Trophoblast cell (in vitro differentiated cells and primary cell): ENCODE results near the gene AUH.

Experiments
- DNase-seq, 2 donors: peaks; one replicate each; pipeline ENCODE4 v3.0.0-alpha.2; 2016
- H2AFZ ChIP-seq: 2 replicates; pipeline ENCODE4 v1.6.1; 2013; ENCODE audit warnings: low read length, moderate library complexity, mild to moderate bottlenecking; ENCODE audit not compliant: insufficient read depth, poor library complexity
- H2AK5ac ChIP-seq: 2 replicates; pipeline ENCODE4 v1.6.1; 2013; ENCODE audit warnings: mild to moderate bottlenecking, low read length
- H2BK120ac ChIP-seq: 2 replicates; pipeline ENCODE4 v1.6.1; 2013; ENCODE audit warnings: low read length, mild to moderate bottlenecking, moderate library complexity; ENCODE audit not compliant: insufficient read depth, poor library complexity
- H2BK12ac ChIP-seq: 2 replicates; pipeline ENCODE4 v1.6.1; 2013; ENCODE audit warnings: mild to moderate bottlenecking, low read length, moderate library complexity
- H2BK5ac ChIP-seq: 2 replicates; pipeline ENCODE4 v1.6.1; 2013; ENCODE audit warnings: low read length, low read depth, moderate library complexity, mild to moderate bottlenecking; ENCODE audit not compliant: poor library complexity
- H3K14ac ChIP-seq: 2 replicates; pipeline ENCODE4 v1.6.1; 2013; ENCODE audit warnings: mild to moderate bottlenecking, low read length
- H3K18ac ChIP-seq: 2 replicates; pipeline ENCODE4 v1.6.1; 2013; ENCODE audit warnings: mild to moderate bottlenecking, low read length
- H3K23ac ChIP-seq: 2 replicates; pipeline ENCODE4 v1.6.1; 2013; ENCODE audit warnings: low read length
- H3K27ac ChIP-seq: 2 replicates; pipeline ENCODE4 v1.5.1; 2013; ENCODE audit warnings: low read depth, mild to moderate bottlenecking, inconsistent platforms, low read length, moderate library complexity
- H3K27me3 ChIP-seq: 2 replicates; pipeline ENCODE4 v1.6.1; 2013; ENCODE audit warnings: inconsistent platforms, mild to moderate bottlenecking, low read length, moderate library complexity; ENCODE audit not compliant: insufficient read depth
- H3K36me3 ChIP-seq, 2 experiments: 1 replicate in 1 of 2; 2 replicates in 1 of 2; pipeline ENCODE4 v1.6.1; 2013; ENCODE audit warnings: low read length in 2 of 2, mild to moderate bottlenecking in 2 of 2, moderate library complexity in 1 of 2; ENCODE audit not compliant: insufficient read depth in 2 of 2, control insufficient read depth in 1 of 2
- H3K4ac ChIP-seq: 2 replicates; pipeline ENCODE4 v1.6.1; 2013; ENCODE audit warnings: low read depth, mild to moderate bottlenecking, low read length, moderate library complexity
- H3K4me1 ChIP-seq, 2 experiments: 1 replicate in 1 of 2; 2 replicates in 1 of 2; pipeline ENCODE4 v1.6.1; 2013; ENCODE audit warnings: low read length in 2 of 2, mild to moderate bottlenecking in 2 of 2, moderate library complexity in 1 of 2; ENCODE audit not compliant: insufficient read depth in 2 of 2, control insufficient read depth in 1 of 2
- H3K4me2 ChIP-seq: 2 replicates; pipeline ENCODE4 v1.6.1; 2013; ENCODE audit warnings: inconsistent platforms, mild to moderate bottlenecking, low read length, moderate library complexity
- H3K4me3 ChIP-seq: 2 replicates; pipeline ENCODE4 v1.5.1; 2013; ENCODE audit warnings: mild to moderate bottlenecking, low read depth, low read length, inconsistent platforms
- H3K79me1 ChIP-seq: one replicate; pipeline ENCODE4 v1.6.1; 2013; ENCODE audit warnings: low read length
- H3K79me2 ChIP-seq: 2 replicates; pipeline ENCODE4 v1.6.1; 2013; ENCODE audit warnings: low read length, mild to moderate bottlenecking; ENCODE audit not compliant: control insufficient read depth, insufficient read depth, poor library complexity
- H3K9ac ChIP-seq: 2 replicates; pipeline ENCODE4 v1.6.1; 2013; ENCODE audit warnings: mild to moderate bottlenecking, low read length
- H3K9me3 ChIP-seq: 2 replicates; pipeline ENCODE4 v1.6.1; 2013; ENCODE audit warnings: low read depth, mild to moderate bottlenecking, control low read depth, inconsistent platforms, low read length; ENCODE audit not compliant: insufficient read depth
- H4K12ac ChIP-seq: 2 replicates; pipeline ENCODE4 v1.6.1; 2013; ENCODE audit warnings: low read depth, mild to moderate bottlenecking, low read length, moderate library complexity
- H4K8ac ChIP-seq: 2 replicates; pipeline ENCODE4 v1.6.1; 2013; ENCODE audit warnings: low read depth, mild to moderate bottlenecking, low read length, moderate library complexity
- H4K91ac ChIP-seq: one replicate; pipeline ENCODE4 v1.6.1; 2013; ENCODE audit warnings: low read depth, mild to moderate bottlenecking, low read length, moderate library complexity
- WGBS: extraction: QIAGEN DNeasy Blood & Tissue Kit; methylation state at CpG from one replicate; pipeline ENCODE4 v1.1.7; 2013; ENCODE audit warnings: missing lambda C conversion rate; ENCODE audit not compliant: insufficient read length, insufficient coverage; ENCODE audit errors: extremely low coverage; 5-methylcytosine and 5-hydroxymethylcytosine counted together

The AUH gene

DNA sequence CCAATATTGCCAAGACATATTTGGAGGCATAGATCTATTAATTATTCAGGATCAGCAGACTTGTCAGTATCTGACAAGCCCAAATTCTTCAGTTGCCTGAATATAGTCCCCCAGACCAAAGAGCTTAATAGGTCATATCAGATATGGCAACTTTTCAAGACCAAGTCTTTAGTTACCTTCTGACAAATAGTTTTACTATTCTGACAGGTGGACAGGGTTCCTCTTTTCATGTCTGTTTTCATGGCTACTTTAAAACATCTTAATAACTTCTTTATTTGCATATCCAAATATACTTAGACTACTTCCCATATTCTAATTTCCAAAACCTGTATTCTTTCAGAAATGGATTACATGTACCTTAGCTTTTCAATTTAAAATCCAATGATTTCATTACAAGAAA is 65.4 kb downstream of the AUH start:
- Histone ChIP-seq H3K27ac (no peak overlapping the region), H3K27me3 (no peaks in the 10 kb centered on the region), H3K9ac (no peak overlapping the region), H3K4me1 (no peaks in the 10 kb centered on the region), H3K4ac (no peak overlapping the region), H2AK5ac (no peak overlapping the region), H2BK5ac (no peak overlapping the region), H3K36me3 (no peaks in the 10 kb centered on the region), H2AFZ (no peak overlapping the region), H4K91ac (no peak overlapping the region), H2BK12ac (no peak overlapping the region), H3K23ac (no peak overlapping the region), H2BK120ac (no peak overlapping the region), H3K79me2 (no peaks in the 10 kb centered on the region), H3K18ac (no peak overlapping the region), H3K9me3 (no peaks in the 10 kb centered on the region), H3K79me1 (no peaks in the 10 kb centered on the region), H3K4me3 (no peak overlapping the region), H3K14ac (no peak overlapping the region), H4K8ac (no peak overlapping the region), H4K12ac (no peak overlapping the region), H3K4me2 (no peak overlapping the region)
- DNase-seq: no peak

- Histone ChIP-seq H3K14ac (no peak overlapping the region), H2BK120ac (no peak overlapping the region), H2AK5ac (no peak overlapping the region), H3K79me1 (no peaks in the 10 kb centered on the region), H3K27me3 (no peaks in the 10 kb centered on the region), H3K27ac (no peak overlapping the region), H3K23ac (no peak overlapping the region), H2AFZ (no peak overlapping the region), H3K4ac (no peak overlapping the region), H3K79me2 (no peaks in the 10 kb centered on the region), H3K18ac (no peak overlapping the region), H3K4me1 (no peaks in the 10 kb centered on the region), H3K4me3 (no peak overlapping the region), H3K9me3 (no peaks in the 10 kb centered on the region), H4K12ac (no peak overlapping the region), H4K8ac (no peak overlapping the region), H3K4me2 (no peak overlapping the region), H3K9ac (no peak overlapping the region), H4K91ac (no peak overlapping the region), H3K36me3 (peaks cover 0 to 2% of the 10 kb centered on the region in 2 experiments), H2BK5ac (no peak overlapping the region), H2BK12ac (no peak overlapping the region)
- no peak for DNase-seq
- no CpG with 5 or more reads among the region's 2 CpGs for WGBS
Measured at GRCh38 chr9:91295357-91295756, 66.4 kb downstream of the AUH start.

- Histone ChIP-seq H3K4me2 (no peak overlapping the region), H3K4me3 (no peak overlapping the region), H2AFZ (no peak overlapping the region), H2AK5ac (no peak overlapping the region), H3K79me1 (no peaks in the 10 kb centered on the region), H3K4me1 (no peaks in the 10 kb centered on the region), H3K27ac (no peak overlapping the region), H2BK5ac (no peak overlapping the region), H4K91ac (no peak overlapping the region), H4K12ac (no peak overlapping the region), H3K9ac (no peak overlapping the region), H3K27me3 (no peaks in the 10 kb centered on the region), H2BK12ac (no peak overlapping the region), H3K23ac (no peak overlapping the region), H4K8ac (no peak overlapping the region), H3K4ac (no peak overlapping the region), H3K18ac (no peak overlapping the region), H3K79me2 (no peaks in the 10 kb centered on the region), H3K36me3 (peaks cover 0 to 2% of the 10 kb centered on the region in 2 experiments), H3K9me3 (no peaks in the 10 kb centered on the region), H3K14ac (no peak overlapping the region), H2BK120ac (no peak overlapping the region)
- no peak for DNase-seq
- no CpG with 5 or more reads among the region's 4 CpGs for WGBS
Measured at GRCh38 chr9:91291866-91292265, 69.9 kb downstream of the AUH start.

DNA sequence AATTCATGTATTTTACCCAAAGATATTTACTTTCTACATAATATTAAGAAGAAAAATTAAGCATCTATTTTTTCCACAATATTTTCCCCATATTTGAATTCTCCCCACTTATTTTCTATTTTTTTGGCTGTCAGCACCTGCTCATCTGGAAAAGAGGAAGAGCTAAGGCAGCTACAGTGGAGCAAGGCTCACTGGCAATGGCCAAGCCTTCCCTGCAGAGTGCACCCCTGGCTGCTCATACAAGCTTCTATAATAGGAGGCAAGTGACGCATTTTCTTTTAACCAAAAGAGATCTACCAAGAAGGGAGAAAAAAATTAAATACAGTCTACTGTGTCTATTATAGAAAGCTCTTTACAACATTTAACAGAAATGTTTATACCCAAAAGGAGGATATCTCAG is 72.5 kb downstream of the AUH start:
- H4K91ac ChIP-seq: no peak overlapping the region
- no peak overlapping the region for H4K8ac ChIP-seq
- no peak overlapping the region for H3K18ac ChIP-seq
- no peak overlapping the region for H3K4ac ChIP-seq
- H3K79me1 ChIP-seq: no peaks in the 10 kb centered on the region
- no peaks in the 10 kb centered on the region for H3K4me1 ChIP-seq
- H2BK5ac ChIP-seq: no peak overlapping the region
- H3K23ac ChIP-seq: no peak overlapping the region
- no peak overlapping the region for H2BK12ac ChIP-seq
- no peak overlapping the region for H2BK120ac ChIP-seq
- no peak overlapping the region for H3K14ac ChIP-seq
- DNase-seq: no peak
- no peak overlapping the region for H2AFZ ChIP-seq
- H3K9me3 ChIP-seq: no peaks in the 10 kb centered on the region
- no peak overlapping the region for H3K27ac ChIP-seq
- no peaks in the 10 kb centered on the region for H3K79me2 ChIP-seq
- no peak overlapping the region for H3K9ac ChIP-seq
- no peak overlapping the region for H4K12ac ChIP-seq
- H3K36me3 ChIP-seq: peaks cover 0 to 2% of the 10 kb centered on the region in 2 experiments
- no peak overlapping the region for H3K4me2 ChIP-seq
- no peaks in the 10 kb centered on the region for H3K27me3 ChIP-seq
- no peak overlapping the region for H2AK5ac ChIP-seq
- WGBS: no CpG with 5 or more reads among the region's 1 CpG
- H3K4me3 ChIP-seq: no peak overlapping the region
